IMR-90 (cell line): Measurements from ENCODE around the gene SYMPK. TPM values are rescaled to one million over a fixed set of nuclear protein-coding genes. Genes with fewer than 3 reads are reported as not detected.

ENCODE experiments used
- ATAC-seq: fragments of 200-7000 bp; cut with Tn5 transposase; 2 replicates; pipeline ENCODE4 v1.9.1; 2020; ENCODE audit warnings: low read depth, mild to moderate bottlenecking, moderate library complexity
- BruUV-seq: library from RNA; stranded (reverse); fragments of 400-500 nt; replicated peaks from 2 replicates; lab custom pipeline; 2021; lab: Mats Ljungman, UMichigan
- CTCF ChIA-PET: fragments of 300-600 bp; formaldehyde crosslinking; extraction: SDS; loops from one replicate; lab custom pipeline; 2021; ENCODE audit warnings: antibody characterized with exemption; lab: Yijun Ruan, JAX
- POLR2A ChIA-PET: fragments of 300-600 bp; sonication (Branson Sonifier 250); formaldehyde crosslinking; loops from one replicate; lab custom pipeline; 2022; ENCODE audit warnings: antibody characterized with exemption; ENCODE audit not compliant: unreplicated experiment; lab: Charles Lee
- DNase-seq: peaks from one replicate; pipeline ENCODE4 v3.0.0; 2013
- H2AFZ ChIP-seq: replicated peaks from 2 replicates; pipeline ENCODE3; 2013; ENCODE audit warnings: low read length, mild to moderate bottlenecking; ENCODE audit not compliant: poor library complexity
- H2AK5ac ChIP-seq: 2 replicates; pipeline ENCODE4 v1.6.1; 2013; ENCODE audit warnings: low read depth, low read length, inconsistent platforms
- H2AK9ac ChIP-seq: replicated peaks from 2 replicates; pipeline ENCODE3; 2013; ENCODE audit warnings: mild to moderate bottlenecking, low read depth, low read length, moderate library complexity; ENCODE audit not compliant: poor library complexity
- H2BK120ac ChIP-seq: 2 replicates; pipeline ENCODE4 v1.6.1; 2013; ENCODE audit warnings: low read depth, low read length, inconsistent platforms
- H2BK15ac ChIP-seq: 3 replicates; pipeline ENCODE4 v1.6.1; 2013; ENCODE audit warnings: low read depth, low read length, inconsistent platforms
- H2BK20ac ChIP-seq: 2 replicates; pipeline ENCODE4 v1.6.1; 2013; ENCODE audit warnings: low read depth, mild to moderate bottlenecking, inconsistent platforms, low read length, moderate library complexity
- H2BK5ac ChIP-seq: 2 replicates; pipeline ENCODE4 v1.6.1; 2013; ENCODE audit warnings: mild to moderate bottlenecking, low read depth, low read length, inconsistent platforms; ENCODE audit not compliant: poor library complexity, severe bottlenecking
- H3K14ac ChIP-seq: replicated peaks from 2 replicates; pipeline ENCODE4 v1.6.1; 2013; ENCODE audit warnings: low read depth, low read length, inconsistent platforms
- H3K18ac ChIP-seq: 2 replicates; pipeline ENCODE4 v1.6.1; 2013; ENCODE audit warnings: low read depth, low read length, control low read depth
- H3K23ac ChIP-seq: 2 replicates; pipeline ENCODE4 v1.6.1; 2013; ENCODE audit warnings: low read depth, low read length, inconsistent platforms
- H3K27ac ChIP-seq: 2 replicates; pipeline ENCODE4 v1.5.1; 2013; ENCODE audit warnings: mild to moderate bottlenecking, control low read depth, low read length; ENCODE audit not compliant: insufficient read depth
- H3K27me3 ChIP-seq: 2 replicates; pipeline ENCODE4 v1.6.1; 2013; ENCODE audit warnings: low read length; ENCODE audit not compliant: control insufficient read depth, insufficient read depth
- H3K36me3 ChIP-seq: 2 replicates; pipeline ENCODE4 v1.6.1; 2013; ENCODE audit warnings: low read length, mixed read lengths; ENCODE audit not compliant: control insufficient read depth, insufficient read depth
- H3K4ac ChIP-seq: 2 replicates; pipeline ENCODE4 v1.6.1; 2013; ENCODE audit warnings: low read depth, low read length, inconsistent platforms
- H3K4me1 ChIP-seq: 2 replicates; pipeline ENCODE4 v1.6.1; 2013; ENCODE audit warnings: low read length, mixed read lengths; ENCODE audit not compliant: control insufficient read depth, insufficient read depth
- H3K4me2 ChIP-seq: 2 replicates; pipeline ENCODE4 v1.6.1; 2013; ENCODE audit warnings: low read depth, mild to moderate bottlenecking, control low read depth, low read length, moderate library complexity
- H3K4me3 ChIP-seq: 2 replicates; pipeline ENCODE4 v1.5.1; 2013; ENCODE audit warnings: low read depth, mild to moderate bottlenecking, control low read depth, low read length, moderate library complexity; ENCODE audit not compliant: insufficient read depth
- H3K56ac ChIP-seq: 2 replicates; pipeline ENCODE4 v1.6.1; 2013; ENCODE audit warnings: low read length, inconsistent platforms; ENCODE audit not compliant: insufficient read depth; ENCODE audit errors: extremely low read depth
- H3K79me1 ChIP-seq, 2 experiments: 2 replicates each; pipeline ENCODE4 v1.6.1; 2013; ENCODE audit warnings: low read length in 2 of 2, inconsistent platforms in 1 of 2, low read depth in 1 of 2
- H3K9ac ChIP-seq: 2 replicates; pipeline ENCODE4 v1.6.1; 2013; ENCODE audit warnings: low read depth, low read length, control low read depth
- H3K9me1 ChIP-seq: 2 replicates; pipeline ENCODE4 v1.6.1; 2013; ENCODE audit warnings: low read length, inconsistent platforms; ENCODE audit not compliant: insufficient read depth
- H3K9me3 ChIP-seq: 2 replicates; pipeline ENCODE4 v1.6.1; 2013; ENCODE audit warnings: low read length; ENCODE audit not compliant: control insufficient read depth, insufficient read depth
- H4K20me1 ChIP-seq: 2 replicates; pipeline ENCODE4 v1.6.1; 2013; ENCODE audit warnings: low read length, inconsistent platforms; ENCODE audit not compliant: insufficient read depth
- H4K5ac ChIP-seq: 2 replicates; pipeline ENCODE4 v1.6.1; 2013; ENCODE audit warnings: mild to moderate bottlenecking, low read depth, low read length, control low read depth
- H4K8ac ChIP-seq, 2 experiments: 2 replicates each; pipeline ENCODE4 v1.6.1; 2013; ENCODE audit warnings: low read depth in 2 of 2, low read length in 2 of 2, control low read depth in 1 of 2, inconsistent platforms in 1 of 2
- H4K91ac ChIP-seq: 2 replicates; pipeline ENCODE4 v1.6.1; 2013; ENCODE audit warnings: low read depth, low read length, inconsistent platforms; ENCODE audit not compliant: insufficient read depth
- BHLHE40 ChIP-seq: fragments of 150-350 bp; IDR thresholded peaks from 2 replicates; pipeline ENCODE4 v1.6.1; 2016; ENCODE audit warnings: mild to moderate bottlenecking, low read depth, low read length
- CEBPB ChIP-seq: IDR thresholded peaks from 2 replicates; pipeline ENCODE4 v1.6.1; 2012; ENCODE audit warnings: low read depth, low read length, improper control_type of control experiment
- CHD1 ChIP-seq: IDR thresholded peaks from 2 replicates; pipeline ENCODE4 v1.6.1; 2012; ENCODE audit warnings: low read depth, low read length, improper control_type of control experiment
- CTCF ChIP-seq: conservative IDR thresholded peaks from 2 replicates; pipeline ENCODE4 v1.5.1; 2012; ENCODE audit warnings: mild to moderate bottlenecking, low read depth, low read length, improper control_type of control experiment
- ELK1 ChIP-seq: fragments of 150-350 bp; IDR thresholded peaks from 2 replicates; pipeline ENCODE4 v1.6.1; 2016; ENCODE audit warnings: low read depth, mild to moderate bottlenecking, low read length, moderate library complexity, borderline replicate concordance
- FOS ChIP-seq: fragments of 150-350 bp; IDR thresholded peaks from 2 replicates; pipeline ENCODE4 v1.6.1; 2016; ENCODE audit warnings: low read depth, low read length
- MAFK ChIP-seq: IDR thresholded peaks from 2 replicates; pipeline ENCODE4 v1.6.1; 2012; ENCODE audit warnings: low read depth, low read length, improper control_type of control experiment
- MAZ ChIP-seq: IDR thresholded peaks from 2 replicates; pipeline ENCODE4 v1.6.1; 2012; ENCODE audit warnings: low read depth, mild to moderate bottlenecking, low read length, improper control_type of control experiment, moderate library complexity, borderline replicate concordance
- MXI1 ChIP-seq: IDR thresholded peaks from 2 replicates; pipeline ENCODE4 v1.6.1; 2012; ENCODE audit warnings: low read depth, mild to moderate bottlenecking, low read length, moderate library complexity, borderline replicate concordance
- NFE2L2 ChIP-seq: fragments of 150-350 bp; IDR thresholded peaks from 2 replicates; pipeline ENCODE4 v1.6.1; 2016; ENCODE audit warnings: low read depth, mild to moderate bottlenecking, low read length
- POLR2A ChIP-seq: IDR thresholded peaks from 2 replicates; pipeline ENCODE4 v1.6.1; 2012; ENCODE audit warnings: mild to moderate bottlenecking, low read depth, low read length
- RAD21 ChIP-seq: IDR thresholded peaks from 2 replicates; pipeline ENCODE4 v1.6.1; 2012; ENCODE audit warnings: low read length, improper control_type of control experiment
- RCOR1 ChIP-seq: IDR thresholded peaks from 2 replicates; pipeline ENCODE4 v1.6.1; 2012; ENCODE audit warnings: mild to moderate bottlenecking, low read length, improper control_type of control experiment; ENCODE audit not compliant: insufficient replicate concordance
- RFX5 ChIP-seq: IDR thresholded peaks from 2 replicates; pipeline ENCODE4 v1.8.0; 2012; ENCODE audit warnings: low read depth, mild to moderate bottlenecking, low read length, moderate library complexity
- SMC3 ChIP-seq: fragments of 150-350 bp; IDR thresholded peaks from 2 replicates; pipeline ENCODE4 v1.6.1; 2016; ENCODE audit warnings: low read depth, mild to moderate bottlenecking, antibody characterized with exemption, low read length, moderate library complexity
- USF2 ChIP-seq: fragments of 150-350 bp; IDR thresholded peaks from 2 replicates; pipeline ENCODE4 v1.6.1; 2017; ENCODE audit warnings: mild to moderate bottlenecking, antibody characterized with exemption, low read length, low read depth
- WGBS, 2 experiments: methylation state at CpG; one replicate each; pipeline versions ENCODE4 v1.1.5 to v1.1.7; 2013; ENCODE audit warnings: missing lambda C conversion rate in 2 of 2; ENCODE audit not compliant: insufficient read length in 1 of 2; ENCODE audit errors: extremely low coverage in 2 of 2; 5-methylcytosine and 5-hydroxymethylcytosine counted together
- dilution Hi-C: fragments of 300-500 bp; cut with HindIII; formaldehyde crosslinking; loops from one replicate; pipeline ENCODE4 v1.14.3; 2018; ENCODE audit warnings: low sequenced_read_pairs; ENCODE audit not compliant: unreplicated experiment
- in situ Hi-C: fragments of 300-500 bp; cut with MboI; formaldehyde crosslinking; loops from 3 replicates; pipeline ENCODE4 v1.14.3; 2019; ENCODE audit warnings: low sequenced_read_pairs, inconsistent platforms, mixed read lengths
- intact Hi-C: fragments of 100-400 bp; cut with micrococcal nuclease; formaldehyde crosslinking; loops from 2 replicates; pipeline ENCODE4 v1.10.0; 2022
- polyA plus RNA-seq, 3 experiments: library from polyadenylated mRNA; depleted of rRNA; stranded (reverse); fragments of >200 nt; gene quantifications; 2 replicates each; pipeline ENCODE4 v1.2.3, GENCODE V29; 2012; ENCODE audit warnings: low replicate concordance in 1 of 3
- total RNA-seq: library from RNA; depleted of rRNA; stranded (reverse); fragments of >200 nt; gene quantifications from 2 replicates; pipeline ENCODE4 v1.2.3, GENCODE V29; 2012

SYMPK gene
- total and polyA plus RNA-seq, 2 of the 4 experiments (the other 2 are of a cell fraction), result 35.3 to 71.5 TPM

- H3K27me3 ChIP-seq, result no peaks in the 10 kb centered on the region
- H2BK15ac ChIP-seq, result no peak overlapping the region
- no peaks in the 10 kb centered on the region for H3K9me3 ChIP-seq
- POLR2A ChIA-PET, result no interaction called here
- H4K8ac ChIP-seq, result no peak overlapping the region
- no peak overlapping the region for H4K91ac ChIP-seq
- no peak overlapping the region for H2BK20ac ChIP-seq
- in situ Hi-C loops, result no loop called here
- no peak overlapping the region for H3K4me3 ChIP-seq
- H3K27ac ChIP-seq, result no peak overlapping the region
- H3K79me1 ChIP-seq, result peaks cover 19 to 55% of the 10 kb centered on the region in 2 experiments
- no peak overlapping the region for H2AK5ac ChIP-seq
- H4K5ac ChIP-seq, result no peak overlapping the region
- no peak overlapping the region for H2BK120ac ChIP-seq
- peaks cover 18% of the 10 kb centered on the region for H3K4me1 ChIP-seq
- H3K36me3 ChIP-seq, result peaks cover 33% of the 10 kb centered on the region
- no peak overlapping the region for H3K56ac ChIP-seq
- H2AK9ac ChIP-seq, result no peak overlapping the region
- TF ChIP-seq MAFK (no peak), CHD1 (no peak), MAZ (no peak), RAD21 (no peak), ELK1 (no peak), CEBPB (no peak), RFX5 (no peak), CTCF (no peak), FOS (no peak), MXI1 (no peak), NFE2L2 (no peak), SMC3 (no peak), USF2 (no peak), POLR2A (no peak), RCOR1 (no peak), BHLHE40 (no peak)
- H3K23ac ChIP-seq, result no peak overlapping the region
- H2BK5ac ChIP-seq, result no peak overlapping the region
- 98% methylated on average over 13 of the region's 28 CpGs; no CpG with 5 or more reads in 1 of the 2 experiments for WGBS, 2 experiments
- no peak overlapping the region for H3K14ac ChIP-seq
- no peak overlapping the region for H2AFZ ChIP-seq
- no TSS peak for BruUV-seq
- peaks cover 30% of the 10 kb centered on the region for H4K20me1 ChIP-seq
- no peak for DNase-seq
- H3K9me1 ChIP-seq, result peaks cover 10% of the 10 kb centered on the region
- CTCF ChIA-PET, result interaction anchor here (0.6 kb wide), 1 partner anchor 9 kb away, joined by 6 read pairs; the partner anchor contains the start of gene SIX5
- no peak overlapping the region for H3K18ac ChIP-seq
- no peak overlapping the region for H3K9ac ChIP-seq
- dilution Hi-C loops, result no loop called here
- no peak overlapping the region for H3K4me2 ChIP-seq
- no peak for ATAC-seq
- H3K4ac ChIP-seq, result no peak overlapping the region
- intact Hi-C loops, result no loop called here
These were observed 84.8 kb downstream of the SYMPK start for GRCh38 chr19:45778010-45778661.
